ENCODE data around the gene ACVR2B.

Gene ACVR2B

GRCh38 chr3:38476157-38476756 is 22.6 kb downstream of the ACVR2B start:
- no peak for TF ChIP-seq CTCF (IDR thresholded peaks at IDR 0.05; ENCODE audit: low read depth, low read length)
- DNase-seq (ENCODE audit: extremely low read depth, low read depth): no peak

GRCh38 chr3:38477057-38477820 is 23.5 kb downstream of the ACVR2B start:
- TF ChIP-seq CTCF (IDR thresholded peaks at IDR 0.05; ENCODE audit: low read depth, low read length): no peak
- DNase-seq (ENCODE audit: extremely low read depth, low read depth): no peak

GRCh38 chr3:38477839-38478450 is 24.3 kb downstream of the ACVR2B start:
- TF ChIP-seq CTCF (IDR thresholded peaks at IDR 0.05; ENCODE audit: low read depth, low read length): no peak

GRCh38 chr3:38478901-38479300 is 25.2 kb downstream of the ACVR2B start:
- TF ChIP-seq CTCF (IDR thresholded peaks at IDR 0.05; ENCODE audit: low read depth, low read length): no peak
- DNase-seq (ENCODE audit: extremely low read depth, low read depth): no peak

More at GRCh38 chr3:38477839-38478450, 24.3 kb downstream of the ACVR2B start:
- no peak for DNase-seq (ENCODE audit: extremely low read depth, low read depth)

GRCh38 chr3:38479431-38480092 is 25.9 kb downstream of the ACVR2B start:
- peak; percentile 37 for DNase-seq (ENCODE audit: extremely low read depth, low read depth)
- peak; percentile 94 for TF ChIP-seq CTCF (IDR thresholded peaks at IDR 0.05; ENCODE audit: low read depth, low read length)

GRCh38 chr3:38480093-38480445 is 26.4 kb downstream of the ACVR2B start:
- TF ChIP-seq CTCF (IDR thresholded peaks at IDR 0.05; ENCODE audit: low read depth, low read length): no peak
- DNase-seq (ENCODE audit: extremely low read depth, low read depth): no peak

- DNase-seq (ENCODE audit: extremely low read depth, low read depth): no peak
- TF ChIP-seq CTCF (IDR thresholded peaks at IDR 0.05; ENCODE audit: low read depth, low read length): no peak
Measured at GRCh38 chr3:38480930-38481329, 27.2 kb downstream of the ACVR2B start.

All from AG09319 (cell line).